ENCODE data around the gene PRDX5.

- no peak for TF ChIP-seq CTCF (IDR thresholded peaks at IDR 0.05)
- no peak for TF ChIP-seq POLR2A (IDR thresholded peaks at IDR 0.05)
Observed at GRCh38 chr11:64360448-64360921, 42.6 kb downstream of the PRDX5 start.

Data from stomach (tissue), 4 donors.